Thoracic aorta (tissue), 2 donors: Measurements from ENCODE around the gene MOGAT1. TPM values are rescaled to one million over a fixed set of nuclear protein-coding genes. Genes with fewer than 3 reads are reported as not detected.

Experiments used
- ATAC-seq: fragments of 150-250 bp; one replicate; pipeline ENCODE4 v1.8.0; 2017; ENCODE audit warnings: low read depth; ENCODE audit not compliant: insufficient number of reproducible peaks, low FRiP score
- DNase-seq: peaks from one replicate; pipeline ENCODE4 v3.0.0-alpha.2; 2020; ENCODE audit warnings: low spot score
- H3K27ac ChIP-seq, 2 donors: fragments of 200-600 bp; sonication (generic); 1 replicate in 1 of 2; 2 replicates in 1 of 2; pipeline ENCODE4 v1.5.1; 2016; ENCODE audit warnings: mild to moderate bottlenecking in 2 of 2, moderate library complexity in 2 of 2
- H3K27me3 ChIP-seq: fragments of 200-600 bp; sonication (generic); replicated peaks from 2 replicates; pipeline ENCODE4 v1.6.0; 2016; ENCODE audit warnings: mild to moderate bottlenecking; ENCODE audit not compliant: insufficient read depth
- H3K36me3 ChIP-seq: fragments of 200-600 bp; sonication (generic); one replicate; pipeline ENCODE4 v1.5.1; 2016
- H3K4me1 ChIP-seq, 2 donors: fragments of 200-600 bp; sonication (generic); 1 replicate in 1 of 2; 2 replicates in 1 of 2; pipeline versions ENCODE4 v1.5.1 to v1.6.0; 2016; ENCODE audit warnings: low read depth in 2 of 2, mild to moderate bottlenecking in 1 of 2; ENCODE audit not compliant: control insufficient read depth in 1 of 2
- H3K4me3 ChIP-seq: fragments of 200-600 bp; sonication (generic); 2 replicates; pipeline ENCODE4 v1.5.1; 2016; ENCODE audit warnings: mild to moderate bottlenecking
- H3K9me3 ChIP-seq: fragments of 200-600 bp; sonication (generic); 2 replicates; pipeline ENCODE4 v1.5.1; 2016
- total RNA-seq, 2 donors: library from RNA; depleted of rRNA; stranded (reverse); fragments of >200 nt; gene quantifications; one replicate each; pipeline versions ENCODE4 v1.1.0 to v1.2.3, GENCODE V29; 2016
- TF ChIP-seq, protein P1 (sequence below): fragments of 200-600 bp; sonication (generic); IDR thresholded peaks from one replicate; pipeline ENCODE4 v1.5.1; 2019; ENCODE audit warnings: antibody characterized with exemption

Gene MOGAT1
- total RNA-seq, 2 donors from 2014 or later = not detected

DNA sequence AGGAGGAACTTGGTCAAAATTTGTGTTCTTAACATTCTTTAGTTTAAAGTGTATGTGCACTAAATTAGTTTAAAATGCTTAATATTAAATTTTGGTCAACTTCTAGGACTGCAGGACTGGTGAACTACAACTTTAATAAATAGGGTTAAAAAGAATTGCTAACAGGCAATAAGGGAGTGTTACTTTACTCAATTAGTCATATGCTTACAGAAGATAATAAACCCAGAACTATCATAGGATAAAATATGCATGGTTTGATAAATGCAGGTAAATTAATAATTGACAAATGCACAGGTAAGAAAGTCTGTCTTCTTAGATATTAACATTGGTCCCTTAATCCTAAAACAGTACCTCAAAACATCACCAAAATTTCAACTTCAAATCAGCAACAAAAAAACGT, 36.2 kb upstream of the MOGAT1 start:
- Histone ChIP-seq H3K27ac (no peak overlapping the region), H3K36me3 (peaks cover 43% of the 10 kb centered on the region), H3K9me3 (no peaks in the 10 kb centered on the region), H3K4me1 (no peaks in the 10 kb centered on the region), H3K27me3 (no peaks in the 10 kb centered on the region), H3K4me3 (no peak overlapping the region)
- DNase-seq (no peak), ATAC-seq (no peak)
- TF ChIP-seq, protein P1, sequence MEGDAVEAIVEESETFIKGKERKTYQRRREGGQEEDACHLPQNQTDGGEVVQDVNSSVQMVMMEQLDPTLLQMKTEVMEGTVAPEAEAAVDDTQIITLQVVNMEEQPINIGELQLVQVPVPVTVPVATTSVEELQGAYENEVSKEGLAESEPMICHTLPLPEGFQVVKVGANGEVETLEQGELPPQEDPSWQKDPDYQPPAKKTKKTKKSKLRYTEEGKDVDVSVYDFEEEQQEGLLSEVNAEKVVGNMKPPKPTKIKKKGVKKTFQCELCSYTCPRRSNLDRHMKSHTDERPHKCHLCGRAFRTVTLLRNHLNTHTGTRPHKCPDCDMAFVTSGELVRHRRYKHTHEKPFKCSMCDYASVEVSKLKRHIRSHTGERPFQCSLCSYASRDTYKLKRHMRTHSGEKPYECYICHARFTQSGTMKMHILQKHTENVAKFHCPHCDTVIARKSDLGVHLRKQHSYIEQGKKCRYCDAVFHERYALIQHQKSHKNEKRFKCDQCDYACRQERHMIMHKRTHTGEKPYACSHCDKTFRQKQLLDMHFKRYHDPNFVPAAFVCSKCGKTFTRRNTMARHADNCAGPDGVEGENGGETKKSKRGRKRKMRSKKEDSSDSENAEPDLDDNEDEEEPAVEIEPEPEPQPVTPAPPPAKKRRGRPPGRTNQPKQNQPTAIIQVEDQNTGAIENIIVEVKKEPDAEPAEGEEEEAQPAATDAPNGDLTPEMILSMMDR = no peak

DNA sequence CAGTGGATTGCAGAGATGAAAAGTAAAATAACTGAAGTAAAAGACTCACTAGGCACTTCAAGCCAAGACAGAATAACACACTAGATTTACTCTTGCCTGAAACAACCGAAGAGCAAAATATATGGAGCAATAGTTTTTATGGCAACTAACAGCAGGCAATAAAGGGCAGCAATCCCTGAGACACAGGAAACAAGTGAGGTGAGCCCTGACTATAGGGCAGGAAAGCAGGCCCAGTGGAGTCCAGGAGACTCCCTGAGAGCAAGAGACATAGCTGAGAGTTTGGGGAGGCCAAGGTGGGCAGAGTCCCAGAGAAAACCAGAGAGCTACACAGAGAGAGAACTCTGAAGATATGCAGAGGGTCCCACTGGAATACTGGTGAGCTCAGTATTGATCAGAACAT, 34.4 kb upstream of the MOGAT1 start:
- no peaks in the 10 kb centered on the region for H3K4me1 ChIP-seq
- no peak overlapping the region for H3K27ac ChIP-seq
- H3K4me3 ChIP-seq = no peak overlapping the region
- no peaks in the 10 kb centered on the region for H3K9me3 ChIP-seq
- DNase-seq = no peak
- no peaks in the 10 kb centered on the region for H3K27me3 ChIP-seq
- H3K36me3 ChIP-seq = peaks cover 35% of the 10 kb centered on the region
- TF ChIP-seq, protein P1 = no peak
- no peak for ATAC-seq

DNA sequence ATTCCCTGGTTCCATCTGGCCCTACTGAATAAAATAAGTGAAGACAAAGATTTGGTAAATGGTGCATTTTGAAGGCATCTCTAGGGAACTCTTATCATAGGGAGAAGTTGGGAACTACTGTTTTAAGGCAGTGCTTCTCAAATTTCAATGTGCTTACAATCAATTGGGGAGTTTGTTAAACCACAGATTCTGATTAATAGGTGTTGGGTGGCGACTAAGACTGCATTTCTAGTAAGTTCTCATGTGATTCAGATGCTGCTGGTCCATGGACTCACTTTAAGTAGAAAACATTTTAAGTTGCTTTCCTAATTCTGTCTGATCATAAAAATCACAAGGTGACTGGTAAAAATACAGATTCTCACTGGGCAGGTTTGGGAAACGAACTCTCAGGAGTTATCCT, 30.1 kb upstream of the MOGAT1 start:
- Histone ChIP-seq H3K27ac (no peak overlapping the region), H3K27me3 (no peaks in the 10 kb centered on the region), H3K9me3 (no peaks in the 10 kb centered on the region), H3K36me3 (peaks cover 34% of the 10 kb centered on the region), H3K4me3 (no peak overlapping the region), H3K4me1 (no peaks in the 10 kb centered on the region)
- DNase-seq (no peak), ATAC-seq (no peak)
- TF ChIP-seq, protein P1 = no peak

DNA sequence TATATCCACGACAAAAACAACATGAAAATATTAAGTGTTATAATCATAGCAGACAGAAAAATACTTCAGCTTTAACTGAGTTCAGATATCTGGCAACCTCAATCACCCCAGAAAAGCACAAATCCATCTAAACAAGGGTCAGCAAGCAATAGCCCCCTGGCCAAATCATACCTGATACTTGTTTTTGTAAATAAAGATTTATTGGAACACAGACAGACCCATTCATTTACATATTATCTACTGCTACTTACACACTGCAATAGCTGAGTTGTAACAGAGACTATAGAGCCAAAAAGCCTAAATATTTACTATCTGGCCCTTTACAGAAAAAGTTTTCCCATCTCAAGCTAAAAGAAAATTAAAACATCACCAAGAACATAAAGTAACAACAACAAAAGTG, 28.3 kb upstream of the MOGAT1 start:
- no peaks in the 10 kb centered on the region for H3K27me3 ChIP-seq
- H3K4me3 ChIP-seq = no peak overlapping the region
- ATAC-seq (no peak), DNase-seq (no peak)
- H3K27ac ChIP-seq = no peak overlapping the region
- TF ChIP-seq, protein P1 = no peak
- H3K9me3 ChIP-seq = no peaks in the 10 kb centered on the region
- H3K36me3 ChIP-seq = peaks cover 33% of the 10 kb centered on the region
- H3K4me1 ChIP-seq = no peaks in the 10 kb centered on the region

DNA sequence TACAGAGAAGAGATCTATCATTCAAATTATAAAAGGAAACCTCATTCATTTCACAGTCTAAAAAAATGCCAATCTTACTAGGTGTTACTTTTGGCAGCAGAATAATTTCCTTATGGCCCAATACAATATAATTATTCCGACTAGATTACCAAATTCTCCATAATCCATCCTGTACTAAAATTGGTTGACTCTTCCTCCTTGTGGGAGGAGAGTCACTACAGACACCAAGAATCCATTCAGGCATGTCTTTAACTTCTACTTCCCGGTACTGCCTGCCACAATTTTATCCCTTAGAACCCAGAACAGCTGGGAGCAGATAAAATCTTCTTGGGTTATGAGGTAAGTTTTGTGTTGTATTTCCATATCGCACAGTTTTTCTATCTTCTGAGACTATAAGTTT, 25.4 kb upstream of the MOGAT1 start:
- Histone ChIP-seq H3K9me3 (no peaks in the 10 kb centered on the region), H3K36me3 (peaks cover 20% of the 10 kb centered on the region), H3K4me3 (no peak overlapping the region), H3K27ac (no peak overlapping the region), H3K27me3 (no peaks in the 10 kb centered on the region), H3K4me1 (no peaks in the 10 kb centered on the region)
- no peak for DNase-seq
- TF ChIP-seq, protein P1 = no peak
- ATAC-seq = no peak
